HCT116 (cell line): Measurements from ENCODE around the gene FSTL4. TPM values are rescaled to one million over a fixed set of nuclear protein-coding genes. Genes with fewer than 3 reads are reported as not detected.

Experiments used
- ATAC-seq: fragments of 200-7000 bp; cut with Tn5 transposase; 2 replicates; pipeline ENCODE4 v1.9.1; 2020; ENCODE audit warnings: mild to moderate bottlenecking, moderate library complexity
- BruUV-seq: library from RNA; stranded (reverse); fragments of 400-500 nt; replicated peaks from 2 replicates; lab custom pipeline; 2021; lab: Mats Ljungman, UMichigan
- CTCF ChIA-PET: fragments of 300-600 bp; sonication (Branson Sonifier 250); formaldehyde crosslinking; loops from one replicate; lab custom pipeline; 2021; ENCODE audit warnings: antibody characterized with exemption; lab: Charles Lee
- POLR2A ChIA-PET: fragments of 300-600, 350-600 bp; sonication (Branson Sonifier 250); formaldehyde crosslinking; loops from one replicate; lab custom pipeline; 2021; ENCODE audit warnings: antibody characterized with exemption; lab: Charles Lee
- RAD21 ChIA-PET, 2 experiments: fragments of 300-600 bp; sonication (Branson Sonifier 250); formaldehyde crosslinking; loops; one replicate each; lab custom pipeline; 2023; ENCODE audit warnings: low total read pairs in 2 of 2; ENCODE audit not compliant: uncharacterized antibody in 2 of 2, unreplicated experiment in 2 of 2, low non-redundant PET in 1 of 2; lab: Charles Lee
- DNase-seq: peaks from one replicate; pipeline ENCODE4 v3.0.0-alpha.2; 2010; ENCODE audit warnings: low read depth, low spot score
- H2AFZ ChIP-seq: fragments of 200-600 bp; shearing (Covaris generic), sonication (generic); 2 replicates; pipeline ENCODE4 v1.6.1; 2017; ENCODE audit warnings: low read depth, mixed run types, mixed read lengths, antibody characterized with exemption, low read length; ENCODE audit not compliant: poor library complexity, severe bottlenecking
- H3K27ac ChIP-seq: 2 replicates; pipeline ENCODE4 v1.5.1; 2012; ENCODE audit warnings: low read depth, low read length
- H3K27me3 ChIP-seq: fragments of 200-600 bp; sonication (generic); 2 replicates; pipeline ENCODE4 v1.6.1; 2016; ENCODE audit warnings: mixed run types, low read length, mixed read lengths; ENCODE audit not compliant: insufficient read depth
- H3K36me3 ChIP-seq, 2 experiments: fragments of 200-500 bp in 1 of 2; fragments of 200-600 bp in 1 of 2; sonication (Bioruptor generic) in 1 of 2; sonication (generic) in 1 of 2; 2 replicates each; pipeline versions ENCODE4 v1.5.1 to v1.6.1; 2014 to 2016; ENCODE audit warnings: low read length in 2 of 2, inconsistent platforms in 1 of 2, mixed read lengths in 1 of 2, mixed run types in 1 of 2; ENCODE audit not compliant: insufficient read depth in 2 of 2, control insufficient read depth in 1 of 2
- H3K4me1 ChIP-seq, 2 experiments: fragments of 200-600 bp in 1 of 2; sonication (generic) in 1 of 2; 2 replicates each; pipeline versions ENCODE4 v1.5.1 to v1.6.1; 2012 to 2017; ENCODE audit warnings: low read length in 2 of 2, inconsistent platforms in 1 of 2, mild to moderate bottlenecking in 1 of 2, mixed read lengths in 1 of 2, mixed run types in 1 of 2, moderate library complexity in 1 of 2; ENCODE audit not compliant: insufficient read depth in 2 of 2, control insufficient read depth in 1 of 2
- H3K4me2 ChIP-seq: fragments of 200-600 bp; sonication (generic); 2 replicates; pipeline ENCODE4 v1.6.1; 2017; ENCODE audit warnings: mixed run types, low read length, mixed read lengths
- H3K4me3 ChIP-seq, 2 experiments: fragments of 200-600 bp in 1 of 2; sonication (generic) in 1 of 2; replicated peaks in 1 of 2; 2 replicates each; pipeline ENCODE4 v1.5.1; 2011 to 2016; ENCODE audit warnings: low read length in 2 of 2, control low read depth in 1 of 2, low read depth in 1 of 2, mild to moderate bottlenecking in 1 of 2, mixed read lengths in 1 of 2, mixed run types in 1 of 2
- H3K79me2 ChIP-seq: fragments of 200-600 bp; sonication (generic); 2 replicates; pipeline ENCODE4 v1.6.1; 2017; ENCODE audit warnings: mild to moderate bottlenecking, mixed run types, low read length, moderate library complexity, mixed read lengths; ENCODE audit not compliant: insufficient read depth
- H3K9ac ChIP-seq: fragments of 200-600 bp; sonication (generic); 2 replicates; pipeline ENCODE4 v1.6.1; 2016; ENCODE audit warnings: low read length, mixed read lengths
- H3K9me2 ChIP-seq: fragments of 200-600 bp; sonication (generic), shearing (Covaris generic); 2 replicates; pipeline ENCODE4 v1.6.1; 2017; ENCODE audit warnings: mixed run types, mild to moderate bottlenecking, moderate library complexity; ENCODE audit not compliant: insufficient read depth
- H3K9me3 ChIP-seq, 2 experiments: fragments of 200-500 bp in 1 of 2; fragments of 200-600 bp in 1 of 2; sonication (Bioruptor generic) in 1 of 2; sonication (generic) in 1 of 2; 2 replicates each; pipeline ENCODE4 v1.6.1; 2014 to 2017; ENCODE audit warnings: low read length in 2 of 2, mixed read lengths in 2 of 2, inconsistent platforms in 1 of 2, low read depth in 1 of 2, mild to moderate bottlenecking in 1 of 2, mixed run types in 1 of 2, moderate library complexity in 1 of 2; ENCODE audit not compliant: control insufficient read depth in 1 of 2, insufficient read depth in 1 of 2
- H4K20me1 ChIP-seq: fragments of 200-600 bp; sonication (generic), shearing (Covaris generic); 2 replicates; pipeline ENCODE4 v1.6.1; 2017; ENCODE audit warnings: mixed run types, mild to moderate bottlenecking, moderate library complexity; ENCODE audit not compliant: insufficient read depth
- CEBPB ChIP-seq: IDR thresholded peaks from 2 replicates; pipeline ENCODE4 v1.6.1; 2012; ENCODE audit warnings: low read depth
- CTCF ChIP-seq, 3 experiments: fragments of 200-600 bp in 1 of 3; sonication (generic) in 1 of 3; IDR thresholded peaks in 2 of 3; conservative IDR thresholded peaks in 1 of 3; 2 replicates each; pipeline ENCODE4 v1.5.1; 2012 to 2017; ENCODE audit warnings: low read depth in 2 of 3, low read length in 2 of 3, antibody characterized with exemption in 1 of 3, borderline replicate concordance in 1 of 3, control low read depth in 1 of 3, mild to moderate bottlenecking in 1 of 3, mixed read lengths in 1 of 3, mixed run types in 1 of 3, moderate library complexity in 1 of 3; ENCODE audit not compliant: insufficient read depth in 1 of 3
- EGR1 ChIP-seq: IDR thresholded peaks from 2 replicates; pipeline ENCODE4 v1.6.1; 2012; ENCODE audit warnings: low read depth
- ELF1 ChIP-seq: IDR thresholded peaks from 2 replicates; pipeline ENCODE4 v1.6.1; 2012; ENCODE audit warnings: low read depth, borderline replicate concordance
- EZH2phosphoT487 ChIP-seq: fragments of 200-600 bp; IDR thresholded peaks from 2 replicates; pipeline ENCODE4 v1.6.1; 2018; ENCODE audit warnings: antibody characterized with exemption, borderline replicate concordance
- POLR2A ChIP-seq: IDR thresholded peaks from 2 replicates; pipeline ENCODE4 v1.7.0; 2011; ENCODE audit warnings: borderline replicate concordance; ENCODE audit not compliant: insufficient read depth, insufficient read length; ENCODE audit errors: extremely low read depth
- POLR2AphosphoS5 ChIP-seq: IDR thresholded peaks from 2 replicates; pipeline ENCODE4 v1.6.1; 2011; ENCODE audit warnings: mild to moderate bottlenecking, low read depth, low read length, moderate library complexity
- REST ChIP-seq: IDR thresholded peaks from 2 replicates; pipeline ENCODE4 v1.6.1; 2012; ENCODE audit warnings: low read depth
- ZNF274 ChIP-seq: fragments of 200-500 bp; sonication (Bioruptor generic); IDR thresholded peaks from 2 replicates; pipeline ENCODE4 v1.6.1; 2014; ENCODE audit warnings: mild to moderate bottlenecking, low read depth, low read length, inconsistent platforms
- intact Hi-C: fragments of 100-400 bp; cut with micrococcal nuclease; formaldehyde crosslinking; loops from 2 replicates; pipeline ENCODE4 v1.10.0; 2022
- total RNA-seq: library from RNA; stranded (reverse); gene quantifications from one replicate; pipeline ENCODE4 v1.2.1, GENCODE V29; 2021; ENCODE audit not compliant: unreplicated experiment

FSTL4 gene
- total RNA-seq, 1 experiment from 2014 or later = 0.37 TPM

GRCh38 chr5:133214153-133214820, 398.1 kb downstream of the FSTL4 start:
- no peaks in the 10 kb centered on the region for H3K36me3 ChIP-seq
- no peaks in the 10 kb centered on the region for H3K4me1 ChIP-seq
- BruUV-seq = no TSS peak
- no peak overlapping the region for H3K4me3 ChIP-seq
- H4K20me1 ChIP-seq = no peaks in the 10 kb centered on the region
- no peak overlapping the region for H3K27ac ChIP-seq
- no peaks in the 10 kb centered on the region for H3K9me2 ChIP-seq
- H3K9ac ChIP-seq = no peak overlapping the region
- ATAC-seq = no peak
- ChIA-PET RAD21 (no interaction called here), POLR2A (no interaction called here), CTCF (no interaction called here)
- no peaks in the 10 kb centered on the region; the same call in 1 of the 2 replicates for H3K27me3 ChIP-seq
- H3K79me2 ChIP-seq = no peaks in the 10 kb centered on the region
- TF ChIP-seq EGR1 (no peak), REST (no peak), POLR2AphosphoS5 (no peak), POLR2A (no peak), CEBPB (no peak), CTCF (IDR thresholded peaks at IDR 0.05 in 2 of 3, conservative IDR thresholded peaks at IDR 0.05 in 1 of 3; ENCODE audit: borderline replicate concordance in 1 of 3, insufficient read depth in 1 of 3, low read depth in 2 of 3, low read length in 2 of 3) (no peak), ELF1 (no peak), EZH2phosphoT487 (no peak), ZNF274 (no peak)
- no peak overlapping the region for H3K4me2 ChIP-seq
- no peak overlapping the region for H2AFZ ChIP-seq
- no peak for DNase-seq
- intact Hi-C loops = no loop called here
- no peaks in the 10 kb centered on the region for H3K9me3 ChIP-seq
